C4-2B (cell line): ENCODE results near the gene MTMR3.

Source experiments
- H3K27ac ChIP-seq: fragments of 450-650 bp; 2 replicates; pipeline ENCODE4 v1.5.1; 2017
- CTCF ChIP-seq: fragments of 450-650 bp; conservative IDR thresholded peaks from 2 replicates; pipeline ENCODE4 v1.5.1; 2017; ENCODE audit warnings: mild to moderate bottlenecking
- ZFX ChIP-seq: fragments of 450-650 bp; IDR thresholded peaks from 2 replicates; pipeline ENCODE4 v1.6.1; 2017

The MTMR3 gene

GRCh38 chr22:29979777-29980321, 96.9 kb downstream of the MTMR3 start:
- H3K27ac ChIP-seq, result no peak overlapping the region
- no peak for TF ChIP-seq ZFX
- no peak for TF ChIP-seq CTCF

GRCh38 chr22:29983296-29983917, 100.4 kb downstream of the MTMR3 start:
- no peak for TF ChIP-seq ZFX
- no peak overlapping the region for H3K27ac ChIP-seq

GRCh38 chr22:29985912-29986311, 102.9 kb downstream of the MTMR3 start:
- TF ChIP-seq ZFX (no peak), CTCF (no peak)
- no peak overlapping the region for H3K27ac ChIP-seq

- no peak overlapping the region for H3K27ac ChIP-seq
- no peak for TF ChIP-seq CTCF
- TF ChIP-seq ZFX, result no peak
Measured at GRCh38 chr22:29987137-29987536, 104.2 kb downstream of the MTMR3 start.

GRCh38 chr22:29988719-29989118, 105.7 kb downstream of the MTMR3 start:
- TF ChIP-seq ZFX (no peak), CTCF (no peak)

GRCh38 chr22:29989446-29989845, 106.5 kb downstream of the MTMR3 start:
- no peak overlapping the region for H3K27ac ChIP-seq
- no peak for TF ChIP-seq ZFX
- TF ChIP-seq CTCF, result no peak

More at GRCh38 chr22:29988719-29989118, 105.7 kb downstream of the MTMR3 start:
- no peak overlapping the region for H3K27ac ChIP-seq

GRCh38 chr22:29992341-29993275, 109.6 kb downstream of the MTMR3 start:
- H3K27ac ChIP-seq, result peak overlapping the region; percentile 68
- no peak for TF ChIP-seq ZFX
- no peak for TF ChIP-seq CTCF
